KMS-11 (cell line): ENCODE results near the gene STH.

Experiments used
- H2AFZ ChIP-seq: fragments of 200-600 bp; sonication (generic); 2 replicates; pipeline ENCODE4 v1.6.1; 2016; ENCODE audit warnings: antibody characterized with exemption, mixed run types, low read depth
- H3K27ac ChIP-seq: fragments of 200-600 bp; sonication (generic); 2 replicates; pipeline ENCODE4 v1.6.1; 2016; ENCODE audit warnings: mild to moderate bottlenecking, mixed run types
- H3K27me3 ChIP-seq: fragments of 200-600 bp; sonication (generic); 2 replicates; pipeline ENCODE4 v1.6.1; 2017; ENCODE audit warnings: mild to moderate bottlenecking, low read depth, mixed run types, moderate library complexity; ENCODE audit not compliant: insufficient read depth
- H3K36me3 ChIP-seq: fragments of 200-600 bp; sonication (generic); 2 replicates; pipeline ENCODE4 v1.6.1; 2017; ENCODE audit warnings: mild to moderate bottlenecking, mixed run types; ENCODE audit not compliant: insufficient read depth
- H3K4me1 ChIP-seq: fragments of 200-600 bp; sonication (generic); 2 replicates; pipeline ENCODE4 v1.6.1; 2016; ENCODE audit warnings: mild to moderate bottlenecking, low read depth, mixed run types; ENCODE audit not compliant: poor library complexity, severe bottlenecking
- H3K4me2 ChIP-seq: fragments of 200-600 bp; sonication (generic); 2 replicates; pipeline ENCODE4 v1.7.0; 2016; ENCODE audit warnings: mild to moderate bottlenecking, mixed run types
- H3K4me3 ChIP-seq: fragments of 200-600 bp; sonication (generic); IDR thresholded peaks from 2 replicates; pipeline ENCODE4 v1.6.1; 2017; ENCODE audit warnings: low read depth, low read length, mixed read lengths; ENCODE audit not compliant: insufficient read depth
- H3K79me2 ChIP-seq: fragments of 200-600 bp; sonication (generic); 2 replicates; pipeline ENCODE4 v1.6.1; 2016; ENCODE audit warnings: low read depth, mixed run types; ENCODE audit not compliant: insufficient read depth
- H3K9ac ChIP-seq: fragments of 200-600 bp; sonication (generic); 2 replicates; pipeline ENCODE4 v1.6.1; 2016; ENCODE audit warnings: mild to moderate bottlenecking, mixed run types
- H4K20me1 ChIP-seq: fragments of 200-600 bp; sonication (generic); 2 replicates; pipeline ENCODE4 v1.6.1; 2016; ENCODE audit warnings: mild to moderate bottlenecking, mixed run types; ENCODE audit not compliant: insufficient read depth
- CTCF ChIP-seq: fragments of 200-600 bp; sonication (generic); conservative IDR thresholded peaks from 2 replicates; pipeline ENCODE4 v1.6.1; 2017; ENCODE audit warnings: low read depth, mild to moderate bottlenecking, antibody characterized with exemption, low read length, moderate library complexity, mixed read lengths

STH gene

GRCh38 chr17:46033392-46033791 lies 34.3 kb downstream of the STH start:
- Histone ChIP-seq H3K27ac (no peak overlapping the region), H3K4me2 (no peak overlapping the region), H3K36me3 (no peaks in the 10 kb centered on the region), H3K4me3 (no peak overlapping the region), H4K20me1 (no peaks in the 10 kb centered on the region), H3K79me2 (no peaks in the 10 kb centered on the region), H3K27me3 (no peaks in the 10 kb centered on the region), H3K4me1 (peaks cover 61% of the 10 kb centered on the region), H3K9ac (no peak overlapping the region), H2AFZ (no peak overlapping the region)
- no peak for TF ChIP-seq CTCF

GRCh38 chr17:46035112-46035818 lies 36.2 kb downstream of the STH start:
- Histone ChIP-seq H3K36me3 (no peaks in the 10 kb centered on the region), H2AFZ (no peak overlapping the region), H3K4me3 (no peak overlapping the region), H4K20me1 (no peaks in the 10 kb centered on the region), H3K9ac (no peak overlapping the region; the same call in 1 of the 2 replicates), H3K27me3 (no peaks in the 10 kb centered on the region), H3K27ac (peak overlapping the region; percentile 62), H3K4me2 (peak overlapping the region; percentile 30), H3K79me2 (no peaks in the 10 kb centered on the region), H3K4me1 (peaks cover 50% of the 10 kb centered on the region)
- no peak for TF ChIP-seq CTCF

GRCh38 chr17:46036491-46036890 lies 37.4 kb downstream of the STH start:
- no peaks in the 10 kb centered on the region for H3K36me3 ChIP-seq
- H3K9ac ChIP-seq = no peak overlapping the region
- no peak overlapping the region for H3K4me3 ChIP-seq
- no peaks in the 10 kb centered on the region for H3K79me2 ChIP-seq
- H4K20me1 ChIP-seq = no peaks in the 10 kb centered on the region
- H2AFZ ChIP-seq = no peak overlapping the region
- no peak for TF ChIP-seq CTCF
- no peaks in the 10 kb centered on the region for H3K27me3 ChIP-seq
- H3K27ac ChIP-seq = peak overlapping the region; percentile 62; the same call in 1 of the 2 replicates
- peaks cover 58% of the 10 kb centered on the region for H3K4me1 ChIP-seq
- peak overlapping the region; percentile 30; the same call in 1 of the 2 replicates for H3K4me2 ChIP-seq

GRCh38 chr17:46037722-46038255 lies 38.7 kb downstream of the STH start:
- Histone ChIP-seq H3K27me3 (no peaks in the 10 kb centered on the region), H3K4me2 (no peak overlapping the region), H3K79me2 (no peaks in the 10 kb centered on the region), H3K4me1 (peaks cover 58% of the 10 kb centered on the region), H3K4me3 (no peak overlapping the region), H3K36me3 (no peaks in the 10 kb centered on the region), H3K27ac (no peak overlapping the region; the same call in 1 of the 2 replicates), H3K9ac (no peak overlapping the region), H2AFZ (no peak overlapping the region), H4K20me1 (no peaks in the 10 kb centered on the region)
- TF ChIP-seq CTCF = no peak
